K562 (cell line): ENCODE measurements around the gene RABGAP1L. TPM values are rescaled to one million over a fixed set of nuclear protein-coding genes. Genes with fewer than 3 reads are reported as not detected.

Experiments used
- ATAC-seq: fragments of 200-7000 bp; cut with Tn5 transposase; 3 replicates; pipeline ENCODE4 v1.9.1; 2020; ENCODE audit warnings: moderate library complexity
- BruUV-seq: library from RNA; stranded (reverse); fragments of 400-500 nt; replicated peaks from 2 replicates; lab custom pipeline; 2021; lab: Mats Ljungman, UMichigan
- CTCF ChIA-PET: fragments of 300-600 bp; formaldehyde crosslinking; extraction: SDS; loops from one replicate; lab custom pipeline; 2021; ENCODE audit warnings: low intra/inter-chr PET ratio; lab: Yijun Ruan, JAX
- POLR2A ChIA-PET: fragments of 300-600, 350-650 bp; sonication (Branson Sonifier 250); formaldehyde crosslinking; extraction: SDS; loops from one replicate; lab custom pipeline; 2021; ENCODE audit warnings: antibody characterized with exemption, inconsistent platforms; lab: Yijun Ruan, JAX
- DNase-seq, 4 experiments: peaks; one replicate each; pipeline versions ENCODE4 v3.0.0 to v3.0.0-alpha.2; 2011 to 2018; ENCODE audit warnings: low spot score in 3 of 4, mixed read lengths in 3 of 4; ENCODE audit errors: extremely low read depth in 1 of 4
- FAIRE-seq: peaks from 2 replicates; lab custom pipeline; 2011; peaks lifted over from hg19 to GRCh38; lab: Jason Lieb, UNC
- H2AFZ ChIP-seq: 2 replicates; pipeline ENCODE4 v1.6.0; 2011; ENCODE audit warnings: low read depth, low read length, control low read depth, inconsistent platforms
- H3K27ac ChIP-seq: fragments of 200-600 bp; 3 replicates; pipeline ENCODE4 v1.8.0; 2011; ENCODE audit warnings: low read depth, mild to moderate bottlenecking, control low read depth, inconsistent platforms, low read length, moderate library complexity, mixed read lengths; ENCODE audit errors: extremely low read depth
- H3K27me3 ChIP-seq, 2 experiments: fragments of 300-600 bp in 1 of 2; 2 replicates in 1 of 2; 3 replicates in 1 of 2; pipeline versions ENCODE4 v1.6.0 to v1.8.0; 2011; ENCODE audit warnings: inconsistent platforms in 2 of 2, low read length in 2 of 2, mild to moderate bottlenecking in 1 of 2, mixed read lengths in 1 of 2, moderate library complexity in 1 of 2; ENCODE audit not compliant: control insufficient read depth in 2 of 2, insufficient read depth in 2 of 2
- H3K36me3 ChIP-seq: fragments of 300-600 bp; 3 replicates; pipeline ENCODE4 v1.8.0; 2011; ENCODE audit warnings: mild to moderate bottlenecking, low read length, inconsistent platforms; ENCODE audit not compliant: control insufficient read depth, insufficient read depth
- H3K4me1 ChIP-seq, 2 experiments: fragments of 200-600 bp in 1 of 2; replicated peaks in 1 of 2; 2 replicates in 1 of 2; 3 replicates in 1 of 2; pipeline versions ENCODE4 v1.5.1 to v1.8.0; 2011; ENCODE audit warnings: inconsistent platforms in 2 of 2, low read length in 2 of 2, mild to moderate bottlenecking in 1 of 2, mixed read lengths in 1 of 2, moderate library complexity in 1 of 2; ENCODE audit not compliant: control insufficient read depth in 2 of 2, insufficient read depth in 2 of 2
- H3K4me2 ChIP-seq: 2 replicates; pipeline ENCODE4 v1.6.1; 2011; ENCODE audit warnings: low read length, control low read depth, inconsistent platforms, mixed read lengths; ENCODE audit not compliant: insufficient read depth
- H3K4me3 ChIP-seq: fragments of 200-600 bp; sonication (generic), shearing (Covaris generic); 2 replicates; pipeline ENCODE4 v1.5.1; 2016; ENCODE audit warnings: control low read depth, inconsistent platforms
- H3K79me2 ChIP-seq: fragments of 200-600 bp; 3 replicates; pipeline ENCODE4 v1.8.0; 2011; ENCODE audit warnings: low read length, inconsistent platforms; ENCODE audit not compliant: control insufficient read depth, insufficient read depth
- H3K9ac ChIP-seq, 2 experiments: 2 replicates each; pipeline versions ENCODE4 v1.6.0 to v1.6.1; 2011; ENCODE audit warnings: low read depth in 2 of 2, low read length in 2 of 2, control low read depth in 1 of 2, inconsistent platforms in 1 of 2, mild to moderate bottlenecking in 1 of 2, mixed read lengths in 1 of 2; ENCODE audit not compliant: insufficient read depth in 1 of 2
- H3K9me1 ChIP-seq: one replicate; pipeline ENCODE4 v1.6.0; 2011; ENCODE audit warnings: inconsistent platforms, mild to moderate bottlenecking, low read length, moderate library complexity; ENCODE audit not compliant: control insufficient read depth, insufficient read depth
- H3K9me3 ChIP-seq: replicated peaks from 2 replicates; pipeline ENCODE4 v1.5.1; 2011; ENCODE audit warnings: low read depth, low read length, inconsistent platforms; ENCODE audit not compliant: control insufficient read depth, insufficient read depth
- H4K20me1 ChIP-seq: replicated peaks from 2 replicates; pipeline ENCODE4 v1.6.1; 2011; ENCODE audit warnings: low read length, inconsistent platforms, mixed read lengths; ENCODE audit not compliant: control insufficient read depth, insufficient read depth
- BRCA1 ChIP-seq, 2 experiments: fragments of 450-650 bp in 1 of 2; sonication (generic) in 1 of 2; formaldehyde crosslinking in 1 of 2; IDR thresholded peaks; 2 replicates each; pipeline versions ENCODE4 v1.5.0 to v1.6.1; 2017 to 2020; ENCODE audit warnings: mild to moderate bottlenecking in 1 of 2, missing genetic modification reagents in 1 of 2
- BRF1 ChIP-seq: IDR thresholded peaks from 3 replicates; pipeline ENCODE4 v1.6.1; 2011; ENCODE audit warnings: borderline replicate concordance, mild to moderate bottlenecking; ENCODE audit not compliant: insufficient read length; ENCODE audit errors: extremely low read depth
- CBX5 ChIP-seq: IDR thresholded peaks from 2 replicates; pipeline ENCODE4 v1.6.1; 2014; ENCODE audit warnings: low read depth, borderline replicate concordance
- HDAC2 ChIP-seq: fragments of 450-650 bp; IDR thresholded peaks from 2 replicates; pipeline ENCODE4 v1.6.1; 2016; ENCODE audit warnings: mild to moderate bottlenecking
- NCOA2 ChIP-seq, 2 experiments: fragments of 450-650 bp; IDR thresholded peaks; 2 replicates each; pipeline ENCODE4 v1.6.1; 2018; ENCODE audit warnings: mild to moderate bottlenecking in 2 of 2, moderate library complexity in 1 of 2; ENCODE audit not compliant: partially characterized antibody in 2 of 2
- NEUROD1 ChIP-seq: fragments of 150-350 bp; IDR thresholded peaks from 2 replicates; pipeline ENCODE4 v1.6.1; 2014; ENCODE audit warnings: borderline replicate concordance, low read length, low read depth; ENCODE audit not compliant: partially characterized antibody
- NFE2 ChIP-seq: IDR thresholded peaks from 2 replicates; pipeline ENCODE4 v1.6.1; 2014; ENCODE audit warnings: antibody characterized with exemption, low read depth
- PTRF ChIP-seq: fragments of 450-650 bp; IDR thresholded peaks from 2 replicates; pipeline ENCODE4 v1.6.1; 2016; ENCODE audit warnings: mild to moderate bottlenecking, missing genetic modification characterization, missing compliant biosample characterization
- SNIP1 ChIP-seq: fragments of 450-650 bp; IDR thresholded peaks from 2 replicates; pipeline ENCODE4 v1.7.1; 2017; ENCODE audit warnings: low read depth, mild to moderate bottlenecking
- SRF ChIP-seq, 2 experiments: fragments of 250-450, 450-650 bp in 1 of 2; sonication (Bioruptor Pico) in 1 of 2; sonication (generic) in 1 of 2; formaldehyde crosslinking; IDR thresholded peaks; 2 replicates each; pipeline versions ENCODE4 v1.5.0 to v1.5.1; 2020 to 2022; ENCODE audit warnings: mild to moderate bottlenecking in 1 of 2, missing genetic modification reagents in 1 of 2
- TCF7L2 ChIP-seq: fragments of 150-350 bp; IDR thresholded peaks from 2 replicates; pipeline ENCODE4 v1.6.1; 2016; ENCODE audit warnings: low read depth, mild to moderate bottlenecking, low read length, moderate library complexity
- ZFP91 ChIP-seq: sonication (generic); formaldehyde crosslinking; IDR thresholded peaks from 2 replicates; pipeline ENCODE4 v1.8.0; 2022; ENCODE audit warnings: mild to moderate bottlenecking, missing genetic modification reagents
- ZNF551 ChIP-seq: fragments of 250-450 bp; sonication (Bioruptor Pico); IDR thresholded peaks from 2 replicates; pipeline ENCODE4 v1.5.0; 2021; ENCODE audit warnings: mild to moderate bottlenecking, moderate library complexity
- ZNF644 ChIP-seq: fragments of 200-800 bp; sonication (Bioruptor generic); IDR thresholded peaks from 2 replicates; pipeline ENCODE4 v1.6.1; 2016; ENCODE audit warnings: low read depth, missing genetic modification characterization, missing compliant biosample characterization
- ZNF830 ChIP-seq: fragments of 250-450 bp; sonication (Bioruptor Pico); IDR thresholded peaks from 2 replicates; pipeline ENCODE4 v1.5.0; 2021; ENCODE audit warnings: mild to moderate bottlenecking
- WGBS: fragments of 100-300 bp; shearing (Covaris generic); methylation state at CpG from one replicate; pipeline ENCODE4 v1.1.6; 2016; ENCODE audit warnings: low coverage, mixed read lengths; ENCODE audit not compliant: insufficient coverage; ENCODE audit errors: missing lambda C conversion rate; 5-methylcytosine and 5-hydroxymethylcytosine counted together
- in situ Hi-C: fragments of 300-500 bp; cut with MboI; formaldehyde crosslinking; loops from 4 replicates; pipeline ENCODE4 v1.15.0; 2018; ENCODE audit warnings: inconsistent platforms, mixed read lengths
- intact Hi-C: fragments of 100-400 bp; cut with micrococcal nuclease; formaldehyde crosslinking; loops from 2 replicates; pipeline ENCODE4 v1.14.2; 2022
- polyA plus RNA-seq, 8 experiments: library from polyadenylated mRNA; depleted of rRNA in 4 of 8; stranded (reverse) in 5 of 8; unstranded in 3 of 8; fragments of >200 nt; fragmentation: Nextera tagmentation in 2 of 8; fragmentation: Illumina TruSeq in 1 of 8; extraction: Ambion mirVana in 2 of 8; extraction: Trizol in 1 of 8; gene quantifications; 2 replicates each; pipeline versions ENCODE4 v1.2.1 to v1.2.3, GENCODE V29; 2011 to 2014; ENCODE audit warnings: inconsistent platforms in 1 of 8, missing spikeins in 1 of 8
- total RNA-seq, 7 experiments: library from RNA; depleted of rRNA in 6 of 7; stranded (reverse); fragments of >200 nt in 6 of 7; fragmentation: Illumina TruSeq in 2 of 7; extraction: Trizol in 2 of 7; gene quantifications; 2 replicates each; pipeline versions ENCODE4 v1.2.1 to v1.2.3, GENCODE V29; 2011 to 2021; ENCODE audit warnings: low replicate concordance in 1 of 7
- TF ChIP-seq, protein P1 (sequence below): IDR thresholded peaks from 2 replicates; pipeline ENCODE4 v1.6.1; 2012; ENCODE audit warnings: low read depth, low read length, improper control_type of control experiment, borderline replicate concordance
- TF ChIP-seq, protein P2 (sequence below): fragments of 250-450 bp; sonication (Bioruptor Pico); IDR thresholded peaks from 2 replicates; pipeline ENCODE4 v1.9.0; 2021; ENCODE audit warnings: mild to moderate bottlenecking
- TF ChIP-seq, protein P3 (sequence below): sonication (generic); formaldehyde crosslinking; IDR thresholded peaks from 2 replicates; pipeline ENCODE4 v1.8.1; 2022; ENCODE audit warnings: missing genetic modification reagents

The RABGAP1L gene
- total and polyA plus RNA-seq, 9 of the 15 experiments (the other 6 are each of a cell fraction or from before 2014, with no cell fraction given) = 16.5 to 44.9 (median 26.7) TPM

- H3K9me3 ChIP-seq = no peaks in the 10 kb centered on the region
- no peaks in the 10 kb centered on the region for H3K9me1 ChIP-seq
- no peaks in the 10 kb centered on the region for H4K20me1 ChIP-seq
- 77% methylated on average over 1 of the region's 1 CpG for WGBS
- BruUV-seq = no TSS peak
- H3K79me2 ChIP-seq = no peaks in the 10 kb centered on the region
- CTCF ChIA-PET = no interaction called here
- H3K27me3 ChIP-seq = no peaks in the 10 kb centered on the region
- no peaks in the 10 kb centered on the region for H3K4me1 ChIP-seq
- no peak overlapping the region for H2AFZ ChIP-seq
- no peak overlapping the region for H3K4me2 ChIP-seq
- H3K27ac ChIP-seq = no peak overlapping the region
- intact Hi-C loops = no loop called here
- ATAC-seq = no peak
- DNase-seq = no peak
- POLR2A ChIA-PET = interaction anchor here (0.7 to 1.6 kb wide), 3 partner anchors 9 to 13 kb away, joined by 3 to 4 read pairs (median 3); no protein-coding TSS in a partner anchor
- H3K9ac ChIP-seq = no peak overlapping the region
- FAIRE-seq = no peak
- no peak overlapping the region for H3K4me3 ChIP-seq
- in situ Hi-C loops = no loop called here
- peaks cover 14% of the 10 kb centered on the region; the same call in 2 of the 3 replicates for H3K36me3 ChIP-seq
- TF ChIP-seq, protein P1, sequence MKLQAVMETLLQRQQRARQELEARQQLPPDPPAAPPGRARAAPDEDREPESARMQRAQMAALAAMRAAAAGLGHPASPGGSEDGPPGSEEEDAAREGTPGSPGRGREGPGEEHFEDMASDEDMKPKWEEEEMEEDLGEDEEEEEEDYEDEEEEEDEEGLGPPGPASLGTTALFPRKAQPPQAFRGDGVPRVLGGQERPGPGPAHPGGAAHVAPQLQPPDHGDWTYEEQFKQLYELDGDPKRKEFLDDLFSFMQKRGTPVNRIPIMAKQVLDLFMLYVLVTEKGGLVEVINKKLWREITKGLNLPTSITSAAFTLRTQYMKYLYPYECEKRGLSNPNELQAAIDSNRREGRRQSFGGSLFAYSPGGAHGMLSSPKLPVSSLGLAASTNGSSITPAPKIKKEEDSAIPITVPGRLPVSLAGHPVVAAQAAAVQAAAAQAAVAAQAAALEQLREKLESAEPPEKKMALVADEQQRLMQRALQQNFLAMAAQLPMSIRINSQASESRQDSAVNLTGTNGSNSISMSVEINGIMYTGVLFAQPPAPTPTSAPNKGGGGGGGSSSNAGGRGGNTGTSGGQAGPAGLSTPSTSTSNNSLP = no peak
- no peak for TF ChIP-seq PTRF (tag)
- TF ChIP-seq, protein P2, sequence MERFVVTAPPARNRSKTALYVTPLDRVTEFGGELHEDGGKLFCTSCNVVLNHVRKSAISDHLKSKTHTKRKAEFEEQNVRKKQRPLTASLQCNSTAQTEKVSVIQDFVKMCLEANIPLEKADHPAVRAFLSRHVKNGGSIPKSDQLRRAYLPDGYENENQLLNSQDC (CRISPR knock-in tag) = no peak
- TF ChIP-seq SNIP1 = no peak
- no peak for TF ChIP-seq ZNF551
- no peak for TF ChIP-seq ZFP91 (CRISPR knock-in tag)
- TF ChIP-seq TCF7L2 = no peak
- TF ChIP-seq BRCA1 (IDR thresholded peaks at IDR 0.05) = no peak
- TF ChIP-seq BRCA1 (CRISPR knock-in tag; IDR thresholded peaks at IDR 0.05) = no peak
- no peak for TF ChIP-seq ZNF830
- no peak for TF ChIP-seq NFE2
- TF ChIP-seq, protein P3, sequence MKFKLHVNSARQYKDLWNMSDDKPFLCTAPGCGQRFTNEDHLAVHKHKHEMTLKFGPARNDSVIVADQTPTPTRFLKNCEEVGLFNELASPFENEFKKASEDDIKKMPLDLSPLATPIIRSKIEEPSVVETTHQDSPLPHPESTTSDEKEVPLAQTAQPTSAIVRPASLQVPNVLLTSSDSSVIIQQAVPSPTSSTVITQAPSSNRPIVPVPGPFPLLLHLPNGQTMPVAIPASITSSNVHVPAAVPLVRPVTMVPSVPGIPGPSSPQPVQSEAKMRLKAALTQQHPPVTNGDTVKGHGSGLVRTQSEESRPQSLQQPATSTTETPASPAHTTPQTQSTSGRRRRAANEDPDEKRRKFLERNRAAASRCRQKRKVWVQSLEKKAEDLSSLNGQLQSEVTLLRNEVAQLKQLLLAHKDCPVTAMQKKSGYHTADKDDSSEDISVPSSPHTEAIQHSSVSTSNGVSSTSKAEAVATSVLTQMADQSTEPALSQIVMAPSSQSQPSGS (CRISPR knock-in tag) = no peak
- TF ChIP-seq NEUROD1 = no peak
- TF ChIP-seq SRF (CRISPR knock-in tag; IDR thresholded peaks at IDR 0.05) = no peak
- TF ChIP-seq NCOA2 (IDR thresholded peaks at IDR 0.05; ENCODE audit: partially characterized antibody in 2 of 2) = no peak
- no peak for TF ChIP-seq CBX5
- TF ChIP-seq HDAC2 = no peak
- no peak for TF ChIP-seq BRF1
- no peak for TF ChIP-seq ZNF644
Measured at GRCh38 chr1:174276087-174276486, 116.8 kb downstream of the RABGAP1L start.
